Left ventricle myocardium inferior (tissue), 1 donor: Measurements from ENCODE around the gene KDM2B. TPM values are rescaled to one million over a fixed set of nuclear protein-coding genes. Genes with fewer than 3 reads are reported as not detected.

Experiments
- DNase-seq: peaks from one replicate; pipeline ENCODE4 v3.0.0-alpha.2; 2020
- H3K27ac ChIP-seq: fragments of 200-600 bp; replicated peaks from 2 replicates; pipeline ENCODE4 v1.8.0; 2021
- H3K27me3 ChIP-seq: fragments of 200-600 bp; 2 replicates; pipeline ENCODE4 v1.8.0; 2021; ENCODE audit warnings: low read depth
- H3K36me3 ChIP-seq: fragments of 200-600 bp; 2 replicates; pipeline ENCODE4 v1.8.0; 2021
- H3K4me1 ChIP-seq: fragments of 200-600 bp; 2 replicates; pipeline ENCODE4 v1.8.0; 2021
- H3K4me3 ChIP-seq: fragments of 200-600 bp; 2 replicates; pipeline ENCODE4 v1.8.0; 2021; ENCODE audit warnings: mild to moderate bottlenecking, moderate library complexity
- H3K9me3 ChIP-seq: fragments of 200-600 bp; replicated peaks from 2 replicates; pipeline ENCODE4 v1.8.0; 2021
- CTCF ChIP-seq: fragments of 200-600 bp; IDR thresholded peaks from 2 replicates; pipeline ENCODE4 v1.8.0; 2021; ENCODE audit warnings: antibody characterized with exemption, mild to moderate bottlenecking, borderline replicate concordance
- intact Hi-C: fragments of 100-400 bp; cut with micrococcal nuclease; formaldehyde crosslinking; loops from one replicate; pipeline ENCODE4 v1.11.0; 2022
- total RNA-seq: library from RNA; stranded (reverse); fragmentation: NEBNext Ultra II Directional; extraction: Animal tissue kit (Norgen Biotek cat#: 25700); gene quantifications from one replicate; pipeline ENCODE4 v1.2.1, GENCODE V29; 2021
- donor health status: DM: no; HTN: yes; CAD: no; lungs with severe emphysema.

Gene KDM2B
- total RNA-seq, 1 donor from 2014 or later: 13.0 TPM

GRCh38 chr12:121550974-121551634, 29.7 kb downstream of the KDM2B start:
- Histone ChIP-seq H3K36me3 (peaks cover 8% of the 10 kb centered on the region), H3K27ac (no peak overlapping the region), H3K4me1 (peaks cover 5% of the 10 kb centered on the region), H3K4me3 (no peak overlapping the region), H3K27me3 (no peaks in the 10 kb centered on the region), H3K9me3 (no peaks in the 10 kb centered on the region)
- no peak for DNase-seq
- intact Hi-C loops: loop anchor here (5.0 kb wide), 2 partner anchors 71 to 121 kb away; no protein-coding TSS in a partner anchor
- TF ChIP-seq CTCF: no peak

GRCh38 chr12:121549075-121549474, 31.7 kb downstream of the KDM2B start:
- intact Hi-C loops: no loop called here
- no peak overlapping the region for H3K27ac ChIP-seq

GRCh38 chr12:121545480-121545879, 35.3 kb downstream of the KDM2B start:
- no peak overlapping the region for H3K27ac ChIP-seq
- no peak for DNase-seq
- intact Hi-C loops: no loop called here
- no peaks in the 10 kb centered on the region for H3K27me3 ChIP-seq
- H3K4me1 ChIP-seq: no peaks in the 10 kb centered on the region
- no peak overlapping the region for H3K4me3 ChIP-seq
- no peak for TF ChIP-seq CTCF
- H3K9me3 ChIP-seq: no peaks in the 10 kb centered on the region
- peaks cover 8% of the 10 kb centered on the region for H3K36me3 ChIP-seq

More at GRCh38 chr12:121549075-121549474, 31.7 kb downstream of the KDM2B start:
- peaks cover 5% of the 10 kb centered on the region for H3K4me1 ChIP-seq
- no peaks in the 10 kb centered on the region for H3K9me3 ChIP-seq
- H3K36me3 ChIP-seq: peaks cover 8% of the 10 kb centered on the region
- no peak for TF ChIP-seq CTCF
- no peak for DNase-seq
- H3K4me3 ChIP-seq: no peak overlapping the region
- H3K27me3 ChIP-seq: no peaks in the 10 kb centered on the region

GRCh38 chr12:121543786-121544185, 37.0 kb downstream of the KDM2B start:
- no peaks in the 10 kb centered on the region for H3K27me3 ChIP-seq
- no peak overlapping the region for H3K27ac ChIP-seq
- no peak overlapping the region for H3K4me3 ChIP-seq
- DNase-seq: no peak
- intact Hi-C loops: no loop called here
- no peak for TF ChIP-seq CTCF
- no peaks in the 10 kb centered on the region for H3K9me3 ChIP-seq
- H3K36me3 ChIP-seq: peaks cover 6% of the 10 kb centered on the region
- peaks cover 3% of the 10 kb centered on the region for H3K4me1 ChIP-seq

GRCh38 chr12:121539908-121540307, 40.9 kb downstream of the KDM2B start:
- Histone ChIP-seq H3K27me3 (no peaks in the 10 kb centered on the region), H3K4me3 (no peak overlapping the region), H3K9me3 (no peaks in the 10 kb centered on the region), H3K4me1 (peaks cover 40% of the 10 kb centered on the region), H3K36me3 (no peaks in the 10 kb centered on the region), H3K27ac (no peak overlapping the region)
- TF ChIP-seq CTCF: no peak
- no peak for DNase-seq
- intact Hi-C loops: loop anchor here (5.0 kb wide), 1 partner anchor 38 kb away; no protein-coding TSS in a partner anchor
